B cell (primary cell): ENCODE data around the gene TOMM40L. TPM values are rescaled to one million over a fixed set of nuclear protein-coding genes. Genes with fewer than 3 reads are reported as not detected.

ENCODE experiments used
- ATAC-seq: fragments of 200-7000 bp; cut with Tn5 transposase; one replicate; pipeline ENCODE4 v1.10.0; 2021; ENCODE audit warnings: low read depth, mild to moderate bottlenecking, moderate number of reproducible peaks, moderate library complexity
- CTCF ChIA-PET: fragments of 350-600 bp; sonication (Branson Sonifier 250); formaldehyde crosslinking; loops from one replicate; lab custom pipeline; 2021; ENCODE audit warnings: antibody characterized with exemption, inconsistent platforms; lab: Charles Lee
- POLR2A ChIA-PET: fragments of 350-600 bp; sonication (Branson Sonifier 250); formaldehyde crosslinking; loops from one replicate; lab custom pipeline; 2021; ENCODE audit warnings: antibody characterized with exemption; lab: Charles Lee
- DNase-seq: peaks from one replicate; pipeline ENCODE4 v3.0.0; 2013
- H2AFZ ChIP-seq: 2 replicates; pipeline ENCODE4 v1.6.1; 2012; ENCODE audit warnings: mild to moderate bottlenecking, low read depth, low read length; ENCODE audit not compliant: insufficient read depth, poor library complexity, severe bottlenecking
- H3K27ac ChIP-seq, 2 donors: 1 replicate in 1 of 2; 2 replicates in 1 of 2; pipeline ENCODE4 v1.5.1; 2012 to 2013; ENCODE audit warnings: low read length in 2 of 2, mild to moderate bottlenecking in 2 of 2, moderate library complexity in 1 of 2
- H3K27me3 ChIP-seq, 4 experiments: fragments of 200-600 bp in 1 of 4; sonication (generic) in 1 of 4; replicated peaks in 1 of 4; 1 replicate in 2 of 4; 2 replicates in 2 of 4; pipeline versions ENCODE4 v1.6.1 to v1.7.0; 2013 to 2016; ENCODE audit warnings: low read length in 3 of 4, mild to moderate bottlenecking in 2 of 4, mixed read lengths in 1 of 4, moderate library complexity in 1 of 4; ENCODE audit not compliant: insufficient read depth in 4 of 4, control insufficient read depth in 3 of 4; ENCODE audit errors: control extremely low read depth in 1 of 4
- H3K36me3 ChIP-seq, 2 experiments: replicated peaks in 1 of 2; 1 replicate in 1 of 2; 2 replicates in 1 of 2; pipeline versions ENCODE4 v1.6.1 to v1.7.1; 2013; ENCODE audit warnings: low read length in 1 of 2; ENCODE audit not compliant: insufficient read depth in 2 of 2, control insufficient read depth in 1 of 2; ENCODE audit errors: control extremely low read depth in 1 of 2, extremely low read depth in 1 of 2
- H3K4me1 ChIP-seq, 2 donors: fragments of 200-600 bp in 1 of 2; sonication (generic) in 1 of 2; 1 replicate in 1 of 2; 2 replicates in 1 of 2; pipeline versions ENCODE4 v1.5.1 to v1.6.1; 2013 to 2017; ENCODE audit warnings: low read length in 2 of 2; ENCODE audit not compliant: control insufficient read depth in 2 of 2, insufficient read depth in 2 of 2
- H3K4me2 ChIP-seq: replicated peaks from 2 replicates; pipeline ENCODE3; 2012; ENCODE audit warnings: mild to moderate bottlenecking, low read depth, low read length; ENCODE audit not compliant: poor library complexity, severe bottlenecking
- H3K4me3 ChIP-seq, 5 experiments: fragments of 200-600 bp in 1 of 5; sonication (generic) in 1 of 5; 1 replicate in 3 of 5; 2 replicates in 2 of 5; pipeline versions ENCODE4 v1.5.1 to v1.7.0; 2011 to 2016; ENCODE audit warnings: low read length in 4 of 5, mild to moderate bottlenecking in 4 of 5, low read depth in 2 of 5, control low read depth in 1 of 5, moderate library complexity in 1 of 5; ENCODE audit not compliant: insufficient read depth in 1 of 5; ENCODE audit errors: control extremely low read depth in 1 of 5, extremely low read depth in 1 of 5
- H3K79me2 ChIP-seq: fragments of 200-600 bp; sonication (generic); one replicate; pipeline ENCODE4 v1.6.0; 2016; ENCODE audit warnings: low read length; ENCODE audit not compliant: control insufficient read depth, insufficient read depth
- H3K9ac ChIP-seq: fragments of 200-600 bp; sonication (generic); 2 replicates; pipeline ENCODE4 v1.6.1; 2017; ENCODE audit warnings: mild to moderate bottlenecking, low read length, moderate library complexity
- H3K9me3 ChIP-seq, 3 donors: one replicate each; pipeline versions ENCODE4 v1.6.1 to v1.7.1; 2013; ENCODE audit warnings: low read length in 2 of 3; ENCODE audit not compliant: control insufficient read depth in 2 of 3, insufficient read depth in 1 of 3; ENCODE audit errors: control extremely low read depth in 1 of 3
- H4K20me1 ChIP-seq: 2 replicates; pipeline ENCODE4 v1.6.0; 2012; ENCODE audit warnings: mild to moderate bottlenecking, low read length; ENCODE audit not compliant: insufficient read depth, control insufficient read depth, poor library complexity, severe bottlenecking
- H3K27ac Mint-ChIP-seq: one replicate; pipeline ENCODE4 v1.8.0; 2021; ENCODE audit warnings: mixed read lengths
- H3K27me3 Mint-ChIP-seq: one replicate; pipeline ENCODE4 v1.8.0; 2021; ENCODE audit warnings: mixed read lengths
- H3K4me1 Mint-ChIP-seq: one replicate; pipeline ENCODE4 v1.8.0; 2021; ENCODE audit warnings: mixed read lengths
- H3K4me3 Mint-ChIP-seq: one replicate; pipeline ENCODE4 v1.8.0; 2021; ENCODE audit warnings: mixed read lengths
- H3K9me3 Mint-ChIP-seq: one replicate; pipeline ENCODE4 v1.8.0; 2022; ENCODE audit warnings: mixed read lengths; ENCODE audit not compliant: insufficient read depth
- CTCF ChIP-seq: fragments of 200-600 bp; IDR thresholded peaks from one replicate; pipeline ENCODE4 v1.8.0; 2022; ENCODE audit warnings: antibody characterized with exemption, mild to moderate bottlenecking
- EZH2 ChIP-seq: IDR thresholded peaks from 2 replicates; pipeline ENCODE4 v1.6.1; 2012; ENCODE audit warnings: borderline replicate concordance, low read depth, mild to moderate bottlenecking, moderate library complexity, low read length; ENCODE audit not compliant: insufficient read depth, poor library complexity, severe bottlenecking
- WGBS: methylation state at CpG from one replicate; pipeline ENCODE4 v1.1.5; 2013; ENCODE audit warnings: missing lambda C conversion rate; ENCODE audit not compliant: insufficient coverage; 5-methylcytosine and 5-hydroxymethylcytosine counted together
- intact Hi-C: fragments of 100-400 bp; cut with micrococcal nuclease; formaldehyde crosslinking; loops from one replicate; pipeline ENCODE4 v1.10.0; 2022
- polyA plus RNA-seq: library from polyadenylated mRNA; depleted of rRNA; stranded (reverse); fragments of >200 nt; gene quantifications from 2 replicates; pipeline ENCODE4 v1.2.3, GENCODE V29; 2012
- total RNA-seq, 2 donors: library from RNA; stranded (reverse); fragments of 120-200 nt in 1 of 2; gene quantifications; 1 replicate in 1 of 2; 2 replicates in 1 of 2; pipeline versions ENCODE4 v1.2.3 to v1.2.4, GENCODE V29; 2013 to 2022

TOMM40L gene
- total and polyA plus RNA-seq, 2 donors (not counting 1 experiment from before 2014, with no cell fraction given) = 6.5 to 9.2 TPM

GRCh38 chr1:161227196-161227871 is 1.5 kb downstream of the TOMM40L start:
- Mint-ChIP-seq H3K9me3 (no peaks in the 10 kb centered on the region), H3K4me1 (peaks cover 31% of the 10 kb centered on the region), H3K4me3 (peak overlapping the region; percentile 99), H3K27me3 (peaks cover 18% of the 10 kb centered on the region), H3K27ac (peak overlapping the region; percentile 69)
- CTCF ChIA-PET = interaction anchor here (0.6 to 10.0 kb wide), 22 partner anchors 8 to 180 kb away, joined by 3 to 104 read pairs (median 8); partner anchors contain the start of genes CFAP126, FCER1G, NDUFS2 and NR1I3
- no peak for TF ChIP-seq EZH2
- TF ChIP-seq CTCF = peak; percentile 90
- Histone ChIP-seq H3K4me2 (peak overlapping the region; percentile 84), H3K4me3 (peak overlapping the region in 4 of 5 experiments; percentile 1 to 26 (median 14)), H3K9me3 (no peaks in the 10 kb centered on the region), H2AFZ (peak overlapping the region; percentile 49), H3K9ac (peak overlapping the region; percentile 29), H3K36me3 (peaks cover 1 to 18% of the 10 kb centered on the region in 2 experiments), H3K4me1 (peaks cover 22 to 29% of the 10 kb centered on the region in 2 donors), H3K27ac (no peak overlapping the region), H4K20me1 (no peaks in the 10 kb centered on the region), H3K27me3 (peaks cover 0 to 19% (median 18%) of the 10 kb centered on the region in 4 experiments), H3K79me2 (peaks cover 7% of the 10 kb centered on the region)
- intact Hi-C loops = loop anchor here (1.0 to 5.0 kb wide), 7 partner anchors 35 to 513 kb away; partner anchors contain the start of genes CFAP126 and SDHC
- peak; percentile 33 for ATAC-seq
- DNase-seq = peak; percentile 88
- POLR2A ChIA-PET = interaction anchor here (0.6 kb wide), 1 partner anchor 304 kb away, joined by 3 read pairs; no protein-coding TSS in a partner anchor
- WGBS = 4% methylated on average over 3 of the region's 11 CpGs
